ENCODE measurements around the gene PLAC9. TPM values are rescaled to one million over a fixed set of nuclear protein-coding genes. Genes with fewer than 3 reads are reported as not detected.

Gene PLAC9
- total RNA-seq, 3 donors from 2014 or later = not detected

GRCh38 chr10:80192553-80192952 lies 60.0 kb downstream of the PLAC9 start:
- H3K4me1 Mint-ChIP-seq (ENCODE audit: low read depth) = peaks cover 79% of the 10 kb centered on the region
- no peak overlapping the region for H3K4me3 Mint-ChIP-seq
- ATAC-seq (no peak), DNase-seq (no peak)
- peaks cover 5% of the 10 kb centered on the region for H3K9me3 Mint-ChIP-seq
- peaks cover 13% of the 10 kb centered on the region for H3K36me3 Mint-ChIP-seq (ENCODE audit: insufficient read depth)
- no peaks in the 10 kb centered on the region for H3K27me3 Mint-ChIP-seq (ENCODE audit: low read depth)

GRCh38 chr10:80194373-80195045 lies 62.0 kb downstream of the PLAC9 start:
- Mint-ChIP-seq H3K4me3 (no peak overlapping the region), H3K36me3 (ENCODE audit: insufficient read depth) (peaks cover 10% of the 10 kb centered on the region), H3K27me3 (ENCODE audit: low read depth) (no peaks in the 10 kb centered on the region), H3K4me1 (ENCODE audit: low read depth) (peaks cover 73% of the 10 kb centered on the region), H3K9me3 (peaks cover 5% of the 10 kb centered on the region)
- ATAC-seq (no peak), DNase-seq (no peak)

Other genes starting within 250 kb of the PLAC9 start
- gene SFTPD, start 183.6 kb upstream of the PLAC9 start, total RNA-seq = under 1 TPM; 0.29 to 0.40 (median 0.33) TPM
- gene TMEM254, start 54.1 kb upstream of the PLAC9 start, total RNA-seq = 10 to 100 TPM in 1 of 3 donors, 1 to 10 TPM in 2; 9.7 to 12.2 (median 9.7) TPM
- 100 to 1,000 TPM; 157 to 161 (median 158) TPM for gene ANXA11, start 72.8 kb downstream of the PLAC9 start, total RNA-seq
- under 1 TPM; 0.13 to 0.54 (median 0.16) TPM for gene MAT1A, start 156.9 kb downstream of the PLAC9 start, total RNA-seq
- gene DYDC1, start 224.0 kb downstream of the PLAC9 start, total RNA-seq = not detected
- gene DYDC2, start 224.1 kb downstream of the PLAC9 start, total RNA-seq = not detected